Measurements from ENCODE around the gene DISC1. TPM values are rescaled to one million over a fixed set of nuclear protein-coding genes. Genes with fewer than 3 reads are reported as not detected.

DISC1 gene
- total RNA-seq, 1 experiment from 2014 or later: 0.36 TPM

DNA sequence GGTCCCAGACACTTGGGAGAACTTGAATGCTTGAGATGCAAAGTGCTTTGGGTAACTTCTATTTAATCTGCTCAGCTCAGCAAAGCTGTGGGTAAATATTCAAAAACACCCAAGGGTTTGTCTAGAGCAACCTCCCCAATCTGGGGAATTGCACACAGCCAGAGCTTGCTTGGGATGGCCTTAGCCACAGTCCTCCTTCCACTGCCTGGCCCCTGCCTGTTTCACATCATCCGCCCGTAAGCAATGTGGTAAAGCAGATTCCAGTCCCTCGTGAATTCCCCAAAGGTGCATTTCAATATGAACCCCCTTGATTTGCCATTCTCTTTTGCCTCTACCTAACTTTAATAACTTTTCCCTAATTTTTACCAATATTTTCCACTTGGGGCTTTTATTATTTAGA is 418.1 kb downstream of the DISC1 start:
- no peak overlapping the region for H3K27ac ChIP-seq (ENCODE audit: low read length)
- no peaks in the 10 kb centered on the region for H3K36me3 ChIP-seq (ENCODE audit: control insufficient read depth, insufficient read depth, low read length)
- no peak overlapping the region for H3K4me3 ChIP-seq (ENCODE audit: low read depth in 2 of 2, low read length in 2 of 2)
- TF ChIP-seq TCF7L2 (IDR thresholded peaks at IDR 0.05; ENCODE audit: low read depth, low read length) (no peak), POLR2AphosphoS5 (IDR thresholded peaks at IDR 0.05; ENCODE audit: low read depth, low read length) (no peak), REST (IDR thresholded peaks at IDR 0.05; ENCODE audit: insufficient read depth in 1 of 2, low read depth in 2 of 2, low read length in 1 of 2) (no peak), SIN3A (IDR thresholded peaks at IDR 0.05; ENCODE audit: borderline replicate concordance, insufficient read depth, low read depth, low read length) (no peak)
- TF ChIP-seq, protein P1, sequence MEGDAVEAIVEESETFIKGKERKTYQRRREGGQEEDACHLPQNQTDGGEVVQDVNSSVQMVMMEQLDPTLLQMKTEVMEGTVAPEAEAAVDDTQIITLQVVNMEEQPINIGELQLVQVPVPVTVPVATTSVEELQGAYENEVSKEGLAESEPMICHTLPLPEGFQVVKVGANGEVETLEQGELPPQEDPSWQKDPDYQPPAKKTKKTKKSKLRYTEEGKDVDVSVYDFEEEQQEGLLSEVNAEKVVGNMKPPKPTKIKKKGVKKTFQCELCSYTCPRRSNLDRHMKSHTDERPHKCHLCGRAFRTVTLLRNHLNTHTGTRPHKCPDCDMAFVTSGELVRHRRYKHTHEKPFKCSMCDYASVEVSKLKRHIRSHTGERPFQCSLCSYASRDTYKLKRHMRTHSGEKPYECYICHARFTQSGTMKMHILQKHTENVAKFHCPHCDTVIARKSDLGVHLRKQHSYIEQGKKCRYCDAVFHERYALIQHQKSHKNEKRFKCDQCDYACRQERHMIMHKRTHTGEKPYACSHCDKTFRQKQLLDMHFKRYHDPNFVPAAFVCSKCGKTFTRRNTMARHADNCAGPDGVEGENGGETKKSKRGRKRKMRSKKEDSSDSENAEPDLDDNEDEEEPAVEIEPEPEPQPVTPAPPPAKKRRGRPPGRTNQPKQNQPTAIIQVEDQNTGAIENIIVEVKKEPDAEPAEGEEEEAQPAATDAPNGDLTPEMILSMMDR (IDR thresholded peaks at IDR 0.05): no peak
- no TSS peak for BruUV-seq (replicated peaks)
- ChIA-PET POLR2A (no interaction called here), CTCF (no interaction called here)
- H3K27me3 ChIP-seq (ENCODE audit: control insufficient read depth, insufficient read depth, low read length): no peaks in the 10 kb centered on the region
- H3K4me1 ChIP-seq (ENCODE audit: control insufficient read depth, insufficient read depth, low read length): no peaks in the 10 kb centered on the region
- in situ Hi-C loops (cut with HindIII; ENCODE audit: low pct_unique_long_range_greater_than_20kb, low sequenced_read_pairs) (no loop called here), intact Hi-C loops (cut with micrococcal nuclease; ENCODE audit: unreplicated experiment) (no loop called here)
- ATAC-seq: no peak
- H3K9me3 ChIP-seq (ENCODE audit: control insufficient read depth, insufficient read depth, low read depth, low read length): no peaks in the 10 kb centered on the region
- DNase-seq (ENCODE audit: low read depth, low spot score): no peak

- in situ Hi-C loops (cut with HindIII; ENCODE audit: low pct_unique_long_range_greater_than_20kb, low sequenced_read_pairs): no loop called here
- ChIA-PET POLR2A (no interaction called here), CTCF (no interaction called here)
- Histone ChIP-seq H3K36me3 (ENCODE audit: control insufficient read depth, insufficient read depth, low read length) (no peaks in the 10 kb centered on the region), H3K4me1 (ENCODE audit: control insufficient read depth, insufficient read depth, low read length) (no peaks in the 10 kb centered on the region), H3K27me3 (ENCODE audit: control insufficient read depth, insufficient read depth, low read length) (no peaks in the 10 kb centered on the region), H3K4me3 (ENCODE audit: low read depth in 2 of 2, low read length in 2 of 2) (no peak overlapping the region), H3K9me3 (ENCODE audit: control insufficient read depth, insufficient read depth, low read depth, low read length) (no peaks in the 10 kb centered on the region), H3K27ac (ENCODE audit: low read length) (no peak overlapping the region)
- intact Hi-C loops (cut with micrococcal nuclease; ENCODE audit: unreplicated experiment): no loop called here
- BruUV-seq (replicated peaks): no TSS peak
- TF ChIP-seq SIN3A (IDR thresholded peaks at IDR 0.05; ENCODE audit: borderline replicate concordance, insufficient read depth, low read depth, low read length) (no peak), TCF7L2 (IDR thresholded peaks at IDR 0.05; ENCODE audit: low read depth, low read length) (no peak), REST (IDR thresholded peaks at IDR 0.05; ENCODE audit: insufficient read depth in 1 of 2, low read depth in 2 of 2, low read length in 1 of 2) (no peak), POLR2AphosphoS5 (IDR thresholded peaks at IDR 0.05; ENCODE audit: low read depth, low read length) (no peak)
- TF ChIP-seq, protein P1 (IDR thresholded peaks at IDR 0.05): no peak
- ATAC-seq: no peak
- no peak for DNase-seq (ENCODE audit: low read depth, low spot score)
Measured at GRCh38 chr1:232045139-232045994, 418.8 kb downstream of the DISC1 start.
